ENCODE results near the gene GPR78.

The GPR78 gene

DNA sequence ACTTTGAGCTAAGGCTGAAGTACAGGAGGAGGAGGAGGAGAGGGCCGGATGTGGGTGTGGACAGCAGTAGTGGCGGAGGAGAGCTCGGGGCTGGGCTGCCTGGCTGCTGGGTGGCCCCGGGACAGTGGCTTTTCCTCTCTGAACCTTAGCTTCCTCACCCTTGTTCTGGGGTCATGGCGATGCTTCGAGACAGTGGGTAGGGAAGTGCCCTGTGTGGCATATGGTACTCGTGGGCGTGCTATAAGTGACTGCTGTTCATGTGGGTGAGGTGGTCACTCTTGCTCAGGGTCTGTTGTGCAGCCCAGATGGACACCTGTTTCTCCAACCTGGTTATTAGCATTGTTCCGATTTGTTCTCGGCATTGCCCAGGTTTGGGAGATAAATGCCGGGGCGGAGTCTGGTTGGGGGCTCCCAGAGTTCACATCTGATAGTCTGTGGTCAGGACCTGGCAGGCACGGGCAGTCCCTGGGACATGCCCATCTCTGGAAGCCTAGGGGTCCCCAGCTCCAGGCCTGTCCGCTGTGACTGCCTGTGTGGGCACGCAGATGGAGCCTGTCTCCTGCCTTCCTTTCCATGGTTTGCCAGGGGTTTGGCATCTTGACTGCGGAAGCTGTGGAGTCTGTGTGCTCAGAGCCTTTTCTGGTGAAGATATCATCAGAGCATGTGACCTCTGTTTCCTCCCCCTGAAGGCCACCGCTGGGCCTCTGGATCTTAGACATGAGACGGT is 7.4 kb downstream of the GPR78 start:
- DNase-seq, result no peak

DNA sequence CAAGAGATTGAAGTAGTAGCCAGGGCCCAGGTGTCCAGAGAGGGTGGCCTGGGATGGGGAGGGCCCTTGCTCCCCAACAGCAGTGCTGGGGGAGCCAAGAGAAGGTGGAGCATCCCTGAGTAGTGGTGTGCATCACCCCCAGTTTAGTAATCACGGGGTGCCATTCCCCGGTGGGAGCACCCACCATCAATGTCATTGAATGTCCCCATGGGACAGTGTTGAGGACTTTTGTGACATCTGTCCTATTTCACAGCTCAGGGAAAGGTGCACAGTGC is 7.9 kb downstream of the GPR78 start:
- DNase-seq, result no peak

DNA sequence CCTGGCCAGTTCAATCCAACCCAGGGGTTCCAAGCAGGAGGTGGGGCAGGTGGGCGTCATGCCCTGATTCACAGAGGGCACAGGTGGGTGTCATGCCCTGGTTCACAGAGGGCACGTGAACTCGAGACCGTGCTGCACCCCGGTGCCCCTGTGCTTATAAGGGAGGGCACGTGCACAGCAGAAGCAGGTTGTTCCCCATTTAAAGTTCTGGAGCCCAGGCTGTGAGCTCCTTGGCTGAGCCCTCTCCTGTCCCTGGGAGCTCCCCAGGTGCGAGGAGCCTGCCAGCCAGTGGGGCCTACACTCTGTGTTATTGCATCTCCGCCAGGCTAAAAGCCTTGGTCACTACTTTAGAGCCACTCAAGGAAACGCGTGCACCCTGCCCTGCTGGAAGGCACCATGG is 9.1 kb downstream of the GPR78 start:
- DNase-seq, result no peak

DNA sequence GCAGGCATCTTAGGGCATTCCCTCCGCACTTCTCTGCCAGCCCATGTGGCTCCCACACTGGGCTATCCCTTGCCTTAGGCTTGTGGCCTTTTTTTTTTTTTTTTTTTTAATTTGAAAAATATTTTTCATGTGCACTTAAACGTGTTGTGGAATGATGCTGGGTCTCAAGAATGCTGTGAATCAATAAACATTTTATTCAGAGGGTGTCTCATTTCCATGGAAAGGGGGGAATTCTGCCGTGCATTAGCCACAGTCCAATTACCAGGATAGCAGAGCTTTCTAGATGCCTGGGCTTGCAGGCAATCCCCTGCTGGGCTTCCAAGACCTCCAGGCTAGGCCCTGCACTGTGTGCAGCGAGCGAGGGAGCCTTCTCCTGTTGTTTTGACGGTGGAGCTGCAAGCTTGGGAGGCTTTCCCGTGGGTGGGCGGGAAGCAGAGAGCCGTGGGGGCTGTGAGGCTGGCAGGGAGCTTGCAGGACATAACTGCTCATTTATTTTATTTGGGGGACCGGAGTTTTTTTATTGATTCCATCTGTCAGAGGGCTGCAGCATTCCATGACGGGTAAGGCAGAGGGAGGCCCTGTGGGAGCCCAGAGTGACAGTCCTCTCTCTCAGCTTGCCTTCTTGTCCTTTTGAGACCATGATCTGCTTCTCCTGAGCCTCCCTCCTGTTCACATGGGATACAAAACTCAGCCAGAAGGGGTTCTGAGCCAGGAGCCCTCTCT is 9.8 kb downstream of the GPR78 start:
- no peak for DNase-seq

DNA sequence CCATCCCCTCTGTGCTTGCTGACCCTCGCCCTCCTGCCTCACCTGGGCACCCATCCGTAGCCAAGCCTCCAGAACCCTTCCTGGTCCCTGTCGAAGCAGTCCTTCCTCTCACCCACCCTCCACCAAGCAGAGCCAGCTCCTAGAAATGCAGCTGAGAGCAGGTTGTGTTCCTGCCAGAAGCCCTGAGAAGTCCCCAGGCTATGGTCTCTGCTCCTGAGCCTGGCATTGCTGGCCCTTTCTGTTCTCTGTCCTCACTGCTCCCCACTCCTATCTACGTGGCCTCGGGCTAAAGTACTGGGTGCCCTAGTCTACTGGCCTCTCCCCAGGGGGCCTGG is 10.3 kb downstream of the GPR78 start:
- DNase-seq, result no peak

- no peak for DNase-seq
These were observed 10.9 kb downstream of the GPR78 start for GRCh38 chr4:8591114-8591513.

- DNase-seq, result no peak
These were observed 11.6 kb downstream of the GPR78 start for GRCh38 chr4:8591626-8592365.

- no peak for DNase-seq
These were observed 12.4 kb downstream of the GPR78 start, which contains the start of gene CPZ for GRCh38 chr4:8592366-8593263. CPZ (plus strand) TSS chr4:8592765; CDS start chr4:8592834, 69 bp downstream.

DNA sequence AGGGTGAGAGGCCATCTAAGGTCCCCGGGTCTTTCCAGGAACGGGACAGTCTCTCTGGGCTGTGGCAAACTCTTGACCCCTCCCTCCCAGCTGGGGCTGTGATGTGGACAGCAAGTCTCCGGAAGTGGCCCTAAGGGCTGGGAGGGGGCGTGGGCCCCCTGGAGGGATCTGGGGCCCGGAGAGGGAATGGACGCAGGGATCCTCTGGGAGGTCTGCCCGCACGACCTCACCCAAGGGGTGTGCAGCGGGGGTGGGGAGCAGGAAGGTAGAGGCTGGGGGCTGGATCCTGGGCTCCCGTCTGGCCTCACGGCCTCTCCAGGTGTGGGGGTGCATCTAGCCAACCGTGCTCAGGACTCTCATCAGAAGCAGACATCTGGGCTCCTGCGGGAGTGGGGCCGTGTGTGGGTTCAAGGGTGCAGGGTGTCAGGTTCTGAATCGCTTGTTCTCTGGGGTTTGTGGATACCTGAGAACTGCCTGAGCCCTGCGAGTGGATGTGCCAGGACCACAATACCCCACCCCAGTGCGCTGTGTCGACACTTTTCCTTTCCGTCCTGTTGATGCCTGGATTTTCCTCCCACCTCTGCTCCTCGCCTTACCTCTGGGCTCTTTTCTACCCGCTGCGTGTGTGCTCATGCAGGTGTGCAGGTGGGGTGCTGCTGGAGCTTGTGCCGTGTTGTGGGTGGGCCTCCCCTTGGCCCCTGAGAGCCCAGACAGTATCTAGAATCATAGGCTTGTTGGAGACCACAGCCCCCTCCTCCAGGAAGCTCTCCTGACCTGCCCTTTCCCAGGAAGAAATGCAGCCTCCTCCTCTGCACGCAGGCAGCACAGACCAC is 13.3 kb downstream of the GPR78 start:
- DNase-seq, result no peak

GRCh38 chr4:8594097-8595038 is 14.2 kb downstream of the GPR78 start:
- DNase-seq, result peak; percentile 9 to 34

DNA sequence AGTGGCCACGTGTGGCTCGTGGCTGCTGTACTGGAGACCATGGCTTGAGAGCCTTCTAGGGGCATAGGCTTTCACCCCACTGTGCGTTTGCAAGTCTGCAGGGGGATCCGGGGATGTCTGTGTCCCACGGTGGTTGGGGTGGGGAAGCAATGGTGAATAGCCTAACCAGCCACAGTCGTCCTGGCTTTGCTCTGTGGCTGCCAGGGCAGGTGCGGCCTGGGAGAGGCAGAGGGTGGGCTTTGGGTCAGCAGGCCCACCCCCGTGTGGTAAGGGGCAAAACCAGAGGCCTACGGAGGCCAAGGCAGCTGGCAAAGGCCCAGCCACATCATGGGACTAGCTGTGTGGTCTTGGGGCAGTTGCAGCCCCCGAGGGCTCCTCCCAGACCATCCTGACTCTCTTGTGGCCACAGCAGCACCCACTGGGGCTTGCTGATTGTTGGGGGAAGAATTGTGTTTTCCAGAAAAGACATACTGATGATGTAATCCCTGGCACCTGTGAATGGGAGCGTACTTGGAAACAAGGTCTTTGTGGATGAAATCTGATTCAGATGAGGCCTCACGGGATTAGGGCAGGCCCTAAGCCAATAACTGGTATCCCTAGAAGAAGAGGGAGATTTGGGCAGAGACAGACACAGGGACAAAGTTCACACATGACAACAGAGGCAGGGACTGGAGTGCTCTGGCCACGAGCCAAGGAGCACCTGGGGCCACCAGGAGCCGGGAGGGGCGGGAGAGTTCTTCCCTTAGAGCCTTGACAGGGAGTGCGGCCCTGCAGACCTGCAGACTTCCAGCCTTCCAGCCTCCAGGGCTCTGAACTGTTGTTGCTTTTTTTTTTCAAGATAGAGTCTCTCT is 15.3 kb downstream of the GPR78 start:
- DNase-seq, result no peak

DNA sequence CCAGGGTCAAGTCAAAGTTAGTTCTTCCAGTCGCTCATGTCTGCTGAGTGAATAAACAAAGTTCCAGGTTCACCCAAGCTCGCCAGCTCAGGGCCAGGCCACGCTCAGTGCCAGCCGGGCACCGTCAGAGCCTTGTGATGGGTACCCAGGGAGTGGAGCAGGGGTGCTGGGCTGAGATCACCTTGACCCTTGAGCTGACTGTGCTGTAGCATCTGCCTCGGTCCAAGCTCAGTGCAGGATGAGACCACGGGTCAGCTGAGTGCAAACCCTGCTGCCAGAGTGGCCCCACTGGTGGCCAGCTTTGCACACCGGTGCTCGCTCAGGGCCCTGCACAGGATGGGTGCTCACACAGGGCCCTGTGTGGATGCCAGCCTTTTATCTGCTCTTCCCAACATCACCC is 16.7 kb downstream of the GPR78 start:
- DNase-seq, result no peak

- DNase-seq, result no peak
These were observed 17.1 kb downstream of the GPR78 start for GRCh38 chr4:8597319-8597718.

GRCh38 chr4:8597791-8598190 is 17.6 kb downstream of the GPR78 start:
- DNase-seq, result no peak

DNA sequence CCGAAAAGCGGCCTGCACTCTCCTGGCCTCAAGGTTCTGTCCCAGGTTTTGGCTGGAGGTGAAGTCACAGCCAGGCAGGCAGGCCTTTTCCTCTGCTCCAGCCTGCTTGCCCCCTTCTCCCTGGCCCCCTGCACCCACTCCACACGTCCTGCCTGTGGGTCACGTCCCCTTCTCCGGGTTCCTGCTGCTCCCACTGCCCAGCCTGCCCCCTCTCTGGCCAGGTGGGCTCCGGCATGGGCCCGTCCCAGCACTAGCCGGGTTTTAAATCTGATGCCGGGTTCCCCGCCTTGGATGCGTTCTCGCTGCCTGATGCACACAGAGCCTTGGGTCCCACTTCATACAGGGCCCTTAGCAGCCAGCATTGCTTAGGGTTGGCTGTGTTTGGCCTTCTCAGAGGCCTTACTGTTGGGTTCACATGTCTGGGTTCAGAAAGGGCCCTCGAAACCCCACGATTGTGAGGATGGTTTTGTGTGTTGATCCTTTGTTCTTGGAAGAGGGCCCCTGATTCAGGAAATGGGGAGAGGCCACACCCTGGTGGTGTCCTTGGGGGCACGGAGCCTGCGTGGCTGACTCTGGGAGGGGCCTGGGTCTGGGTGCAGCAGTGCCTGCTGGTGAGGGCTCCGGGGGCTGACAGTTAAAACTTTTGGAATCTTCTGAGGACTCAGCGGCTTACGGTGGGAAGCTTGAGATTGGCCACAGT is 18.3 kb downstream of the GPR78 start:
- DNase-seq, result no peak

DNA sequence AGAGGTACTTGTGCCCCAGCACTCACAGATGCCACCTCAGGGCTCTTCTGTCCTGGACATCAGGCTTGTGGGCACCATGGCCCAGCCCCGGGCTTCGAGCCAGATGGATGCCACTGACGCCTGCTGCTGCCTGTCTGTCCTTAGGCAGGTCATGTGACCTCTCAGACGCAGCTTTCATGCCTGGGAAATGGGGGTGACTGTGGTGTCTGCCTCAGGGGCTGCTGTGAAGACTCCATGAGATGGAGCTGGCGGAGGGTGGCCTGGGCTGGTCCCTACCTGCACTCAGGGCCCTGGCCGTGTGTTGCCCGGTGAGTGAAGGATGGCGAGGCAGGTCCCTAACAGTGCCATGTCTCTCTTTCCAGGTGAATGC is 18.9 kb downstream of the GPR78 start:
- no peak for DNase-seq

GRCh38 chr4:8599657-8600056 is 19.5 kb downstream of the GPR78 start:
- DNase-seq, result no peak

GRCh38 chr4:8600266-8600665 is 20.1 kb downstream of the GPR78 start:
- no peak for DNase-seq

- no peak for DNase-seq
These were observed 20.5 kb downstream of the GPR78 start for GRCh38 chr4:8600686-8601085.

GRCh38 chr4:8601086-8601485 is 20.9 kb downstream of the GPR78 start:
- DNase-seq, result no peak
